ENCODE data around the gene SAMD14.

The SAMD14 gene

GRCh38 chr17:50111673-50112655 lies 18.0 kb downstream of the SAMD14 start:
- Histone ChIP-seq H3K27me3 (replicated peaks; ENCODE audit: control insufficient read depth, insufficient read depth, low read length, poor library complexity, severe bottlenecking) (no peaks in the 10 kb centered on the region), H3K9me3 (ENCODE audit: control insufficient read depth, low read length) (no peaks in the 10 kb centered on the region), H3K4me3 (ENCODE audit: insufficient read depth, low read depth, low read length, poor library complexity, severe bottlenecking) (no peak overlapping the region), H3K36me3 (ENCODE audit: control insufficient read depth, insufficient read depth, low read length) (peaks cover 20% of the 10 kb centered on the region), H3K27ac (ENCODE audit: insufficient read depth, low read length, poor library complexity, severe bottlenecking) (no peak overlapping the region), H3K4me1 (ENCODE audit: control insufficient read depth, insufficient read depth, low read length, poor library complexity, severe bottlenecking) (peaks cover 2% of the 10 kb centered on the region)
- no peak for DNase-seq

GRCh38 chr17:50110591-50111349 lies 19.2 kb downstream of the SAMD14 start:
- Histone ChIP-seq H3K27ac (ENCODE audit: insufficient read depth, low read length, poor library complexity, severe bottlenecking) (no peak overlapping the region), H3K9me3 (ENCODE audit: control insufficient read depth, low read length) (no peaks in the 10 kb centered on the region), H3K4me3 (ENCODE audit: insufficient read depth, low read depth, low read length, poor library complexity, severe bottlenecking) (no peak overlapping the region), H3K27me3 (replicated peaks; ENCODE audit: control insufficient read depth, insufficient read depth, low read length, poor library complexity, severe bottlenecking) (no peaks in the 10 kb centered on the region), H3K36me3 (ENCODE audit: control insufficient read depth, insufficient read depth, low read length) (peaks cover 30% of the 10 kb centered on the region), H3K4me1 (ENCODE audit: control insufficient read depth, insufficient read depth, low read length, poor library complexity, severe bottlenecking) (no peaks in the 10 kb centered on the region)
- no peak for DNase-seq

- H3K36me3 ChIP-seq (ENCODE audit: control insufficient read depth, insufficient read depth, low read length) = peaks cover 38% of the 10 kb centered on the region
- no peak overlapping the region for H3K27ac ChIP-seq (ENCODE audit: insufficient read depth, low read length, poor library complexity, severe bottlenecking)
- H3K4me1 ChIP-seq (ENCODE audit: control insufficient read depth, insufficient read depth, low read length, poor library complexity, severe bottlenecking) = no peaks in the 10 kb centered on the region
- no peak overlapping the region for H3K4me3 ChIP-seq (ENCODE audit: insufficient read depth, low read depth, low read length, poor library complexity, severe bottlenecking)
- no peaks in the 10 kb centered on the region for H3K9me3 ChIP-seq (ENCODE audit: control insufficient read depth, low read length)
- H3K27me3 ChIP-seq (replicated peaks; ENCODE audit: control insufficient read depth, insufficient read depth, low read length, poor library complexity, severe bottlenecking) = no peaks in the 10 kb centered on the region
- no peak for DNase-seq
Observed at GRCh38 chr17:50109785-50110184, 20.2 kb downstream of the SAMD14 start.

GRCh38 chr17:50109207-50109606 lies 20.8 kb downstream of the SAMD14 start:
- no peaks in the 10 kb centered on the region for H3K9me3 ChIP-seq (ENCODE audit: control insufficient read depth, low read length)
- no peak overlapping the region for H3K4me3 ChIP-seq (ENCODE audit: insufficient read depth, low read depth, low read length, poor library complexity, severe bottlenecking)
- no peaks in the 10 kb centered on the region for H3K4me1 ChIP-seq (ENCODE audit: control insufficient read depth, insufficient read depth, low read length, poor library complexity, severe bottlenecking)
- H3K27ac ChIP-seq (ENCODE audit: insufficient read depth, low read length, poor library complexity, severe bottlenecking) = no peak overlapping the region
- no peaks in the 10 kb centered on the region for H3K27me3 ChIP-seq (replicated peaks; ENCODE audit: control insufficient read depth, insufficient read depth, low read length, poor library complexity, severe bottlenecking)
- no peak for DNase-seq
- peaks cover 38% of the 10 kb centered on the region for H3K36me3 ChIP-seq (ENCODE audit: control insufficient read depth, insufficient read depth, low read length)

GRCh38 chr17:50108556-50108955 lies 21.4 kb downstream of the SAMD14 start:
- Histone ChIP-seq H3K27ac (ENCODE audit: insufficient read depth, low read length, poor library complexity, severe bottlenecking) (no peak overlapping the region), H3K36me3 (ENCODE audit: control insufficient read depth, insufficient read depth, low read length) (peaks cover 38% of the 10 kb centered on the region), H3K9me3 (ENCODE audit: control insufficient read depth, low read length) (no peaks in the 10 kb centered on the region)

GRCh38 chr17:50107790-50108414 lies 22.1 kb downstream of the SAMD14 start:
- H3K4me3 ChIP-seq (ENCODE audit: insufficient read depth, low read depth, low read length, poor library complexity, severe bottlenecking) = no peak overlapping the region
- no peak overlapping the region for H3K27ac ChIP-seq (ENCODE audit: insufficient read depth, low read length, poor library complexity, severe bottlenecking)
- no peak for DNase-seq
- no peaks in the 10 kb centered on the region for H3K4me1 ChIP-seq (ENCODE audit: control insufficient read depth, insufficient read depth, low read length, poor library complexity, severe bottlenecking)
- no peaks in the 10 kb centered on the region for H3K9me3 ChIP-seq (ENCODE audit: control insufficient read depth, low read length)
- no peaks in the 10 kb centered on the region for H3K27me3 ChIP-seq (replicated peaks; ENCODE audit: control insufficient read depth, insufficient read depth, low read length, poor library complexity, severe bottlenecking)
- peaks cover 42% of the 10 kb centered on the region for H3K36me3 ChIP-seq (ENCODE audit: control insufficient read depth, insufficient read depth, low read length)

More at GRCh38 chr17:50108556-50108955, 21.4 kb downstream of the SAMD14 start:
- no peak for DNase-seq
- Histone ChIP-seq H3K4me1 (ENCODE audit: control insufficient read depth, insufficient read depth, low read length, poor library complexity, severe bottlenecking) (no peaks in the 10 kb centered on the region), H3K4me3 (ENCODE audit: insufficient read depth, low read depth, low read length, poor library complexity, severe bottlenecking) (no peak overlapping the region), H3K27me3 (replicated peaks; ENCODE audit: control insufficient read depth, insufficient read depth, low read length, poor library complexity, severe bottlenecking) (no peaks in the 10 kb centered on the region)

- DNase-seq = no peak
- Histone ChIP-seq H3K27me3 (replicated peaks; ENCODE audit: control insufficient read depth, insufficient read depth, low read length, poor library complexity, severe bottlenecking) (no peaks in the 10 kb centered on the region), H3K36me3 (ENCODE audit: control insufficient read depth, insufficient read depth, low read length) (peaks cover 42% of the 10 kb centered on the region), H3K4me1 (ENCODE audit: control insufficient read depth, insufficient read depth, low read length, poor library complexity, severe bottlenecking) (no peaks in the 10 kb centered on the region), H3K9me3 (ENCODE audit: control insufficient read depth, low read length) (no peaks in the 10 kb centered on the region), H3K27ac (ENCODE audit: insufficient read depth, low read length, poor library complexity, severe bottlenecking) (no peak overlapping the region), H3K4me3 (ENCODE audit: insufficient read depth, low read depth, low read length, poor library complexity, severe bottlenecking) (no peak overlapping the region)
Observed at GRCh38 chr17:50106393-50107131, 23.4 kb downstream of the SAMD14 start.

GRCh38 chr17:50105811-50106210 lies 24.1 kb downstream of the SAMD14 start:
- Histone ChIP-seq H3K9me3 (ENCODE audit: control insufficient read depth, low read length) (no peaks in the 10 kb centered on the region), H3K4me1 (ENCODE audit: control insufficient read depth, insufficient read depth, low read length, poor library complexity, severe bottlenecking) (no peaks in the 10 kb centered on the region), H3K4me3 (ENCODE audit: insufficient read depth, low read depth, low read length, poor library complexity, severe bottlenecking) (no peak overlapping the region), H3K27me3 (replicated peaks; ENCODE audit: control insufficient read depth, insufficient read depth, low read length, poor library complexity, severe bottlenecking) (no peaks in the 10 kb centered on the region), H3K36me3 (ENCODE audit: control insufficient read depth, insufficient read depth, low read length) (peaks cover 49% of the 10 kb centered on the region), H3K27ac (ENCODE audit: insufficient read depth, low read length, poor library complexity, severe bottlenecking) (no peak overlapping the region)
- no peak for DNase-seq

- no peaks in the 10 kb centered on the region for H3K27me3 ChIP-seq (replicated peaks; ENCODE audit: control insufficient read depth, insufficient read depth, low read length, poor library complexity, severe bottlenecking)
- H3K27ac ChIP-seq (ENCODE audit: insufficient read depth, low read length, poor library complexity, severe bottlenecking) = no peak overlapping the region
- H3K4me3 ChIP-seq (ENCODE audit: insufficient read depth, low read depth, low read length, poor library complexity, severe bottlenecking) = no peak overlapping the region
- H3K4me1 ChIP-seq (ENCODE audit: control insufficient read depth, insufficient read depth, low read length, poor library complexity, severe bottlenecking) = no peaks in the 10 kb centered on the region
- H3K9me3 ChIP-seq (ENCODE audit: control insufficient read depth, low read length) = no peaks in the 10 kb centered on the region
- no peak for DNase-seq
- peaks cover 46% of the 10 kb centered on the region for H3K36me3 ChIP-seq (ENCODE audit: control insufficient read depth, insufficient read depth, low read length)
Observed at GRCh38 chr17:50103941-50104340, 26.0 kb downstream of the SAMD14 start.

Measured in effector memory CD4-positive, alpha-beta T cell (primary cell).